ENCODE data around the gene GMEB2.

Gene GMEB2

DNA sequence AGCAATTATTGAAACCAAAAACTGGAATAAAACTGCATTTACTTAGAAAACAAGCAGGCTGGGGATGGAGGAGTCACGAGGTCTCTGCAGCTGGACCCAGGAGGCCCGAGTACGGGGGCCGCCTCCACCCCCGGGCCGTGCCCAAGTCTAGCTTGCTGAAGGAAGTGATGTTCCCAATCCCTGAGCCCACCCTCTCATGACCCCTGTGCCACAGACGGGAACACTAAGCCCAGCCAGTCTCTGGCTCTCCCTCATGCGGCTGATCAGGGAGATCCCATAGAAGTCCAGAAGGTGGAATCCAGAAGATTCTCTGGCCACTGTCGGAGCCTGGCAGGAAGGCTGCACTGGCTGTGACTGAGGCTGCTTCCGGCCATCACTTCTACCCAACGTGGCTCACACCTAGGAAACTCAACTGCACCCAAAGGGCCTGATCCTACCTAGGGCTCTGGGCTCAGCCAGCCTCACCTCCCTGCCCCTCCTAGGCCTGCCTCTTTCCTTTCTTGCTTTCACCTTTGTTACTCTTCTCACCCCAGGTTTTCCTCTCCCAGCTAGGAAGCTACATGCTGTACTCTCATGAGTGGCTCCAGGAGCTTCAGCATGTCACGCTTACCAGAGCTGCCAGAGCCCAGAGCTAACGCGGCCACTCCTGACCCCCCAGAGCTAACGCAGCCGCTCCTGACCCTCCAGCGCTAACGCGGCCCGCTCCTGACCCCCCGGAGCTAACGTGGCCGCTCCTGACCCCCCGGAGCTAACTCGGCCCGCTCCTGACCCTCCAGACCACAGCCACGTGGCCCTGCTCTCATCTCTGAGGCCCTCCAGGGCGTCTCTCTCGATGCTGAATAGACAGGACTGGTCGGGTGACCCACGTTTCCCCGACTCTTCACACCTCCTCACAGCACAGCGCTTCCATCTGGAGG, 28.2 kb downstream of the GMEB2 start:
- TF ChIP-seq, protein P1, sequence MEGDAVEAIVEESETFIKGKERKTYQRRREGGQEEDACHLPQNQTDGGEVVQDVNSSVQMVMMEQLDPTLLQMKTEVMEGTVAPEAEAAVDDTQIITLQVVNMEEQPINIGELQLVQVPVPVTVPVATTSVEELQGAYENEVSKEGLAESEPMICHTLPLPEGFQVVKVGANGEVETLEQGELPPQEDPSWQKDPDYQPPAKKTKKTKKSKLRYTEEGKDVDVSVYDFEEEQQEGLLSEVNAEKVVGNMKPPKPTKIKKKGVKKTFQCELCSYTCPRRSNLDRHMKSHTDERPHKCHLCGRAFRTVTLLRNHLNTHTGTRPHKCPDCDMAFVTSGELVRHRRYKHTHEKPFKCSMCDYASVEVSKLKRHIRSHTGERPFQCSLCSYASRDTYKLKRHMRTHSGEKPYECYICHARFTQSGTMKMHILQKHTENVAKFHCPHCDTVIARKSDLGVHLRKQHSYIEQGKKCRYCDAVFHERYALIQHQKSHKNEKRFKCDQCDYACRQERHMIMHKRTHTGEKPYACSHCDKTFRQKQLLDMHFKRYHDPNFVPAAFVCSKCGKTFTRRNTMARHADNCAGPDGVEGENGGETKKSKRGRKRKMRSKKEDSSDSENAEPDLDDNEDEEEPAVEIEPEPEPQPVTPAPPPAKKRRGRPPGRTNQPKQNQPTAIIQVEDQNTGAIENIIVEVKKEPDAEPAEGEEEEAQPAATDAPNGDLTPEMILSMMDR (conservative IDR thresholded peaks at IDR 0.05): no peak

DNA sequence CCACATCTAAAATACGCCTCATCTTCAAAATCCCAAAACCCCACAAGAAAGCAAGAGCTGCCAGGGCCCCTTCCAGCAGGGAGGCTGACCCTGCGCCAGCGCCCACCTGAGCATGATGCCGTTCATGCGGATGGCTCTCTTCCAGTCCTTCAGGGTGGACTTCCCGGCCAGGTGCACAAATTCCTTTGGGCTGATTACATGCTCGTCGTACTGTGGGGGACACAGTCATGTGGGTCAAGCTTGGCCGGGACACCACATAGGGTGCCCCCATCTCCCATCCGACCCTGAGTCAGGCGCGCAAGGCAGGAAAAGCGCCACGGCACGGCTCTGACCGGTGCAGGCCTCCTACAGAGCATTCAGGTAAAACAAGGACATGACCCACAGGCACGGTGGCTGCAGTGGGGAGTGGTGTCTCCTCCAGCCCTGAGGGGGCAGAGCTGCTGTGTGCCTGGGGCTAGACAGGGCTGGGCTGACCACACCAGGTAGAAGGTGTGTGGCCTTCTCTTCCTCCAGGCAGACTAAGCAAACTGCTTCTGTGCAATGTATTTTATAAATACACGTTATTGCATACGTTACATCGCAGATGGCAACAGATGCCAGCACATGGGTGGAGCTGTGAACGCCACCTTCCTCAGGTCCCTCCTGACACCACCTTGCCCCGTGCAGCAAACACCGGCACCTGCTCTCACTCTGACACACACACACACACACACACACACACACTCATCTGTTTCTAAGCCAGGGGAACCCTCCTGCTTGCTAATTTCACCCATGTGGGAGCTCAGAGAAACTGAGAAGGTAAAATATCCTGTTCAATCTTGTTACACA, 29.0 kb downstream of the GMEB2 start:
- no peak overlapping the region; the same call in 1 of the 2 replicates for H3K27ac ChIP-seq
- TF ChIP-seq, protein P1 (conservative IDR thresholded peaks at IDR 0.05): no peak

More for the DNA sequence above, 28.2 kb downstream of the GMEB2 start:
- H3K27ac ChIP-seq: no peak overlapping the region; the same call in 1 of the 2 replicates

DNA sequence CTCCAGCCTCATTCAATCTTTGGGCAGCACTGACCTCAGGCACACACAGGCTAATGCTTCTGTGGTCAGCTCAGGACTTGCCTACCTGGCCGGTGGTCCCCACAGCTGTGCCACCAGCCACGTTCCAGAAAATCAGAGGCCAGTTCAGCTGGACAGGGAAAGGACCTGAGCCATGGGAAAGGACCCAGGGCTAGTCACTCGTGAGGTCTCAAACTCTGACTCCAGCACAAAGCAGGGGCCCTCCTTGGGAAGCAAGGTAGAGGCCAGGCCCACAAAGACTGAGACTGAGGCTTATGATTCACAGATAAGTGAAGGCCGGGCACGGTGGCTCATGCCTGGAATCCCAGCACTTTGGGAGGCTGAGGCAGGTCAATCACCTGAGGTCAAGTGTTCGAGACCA, 30.5 kb downstream of the GMEB2 start:
- H3K27ac ChIP-seq: no peak overlapping the region
- TF ChIP-seq, protein P1 (conservative IDR thresholded peaks at IDR 0.05): no peak

DNA sequence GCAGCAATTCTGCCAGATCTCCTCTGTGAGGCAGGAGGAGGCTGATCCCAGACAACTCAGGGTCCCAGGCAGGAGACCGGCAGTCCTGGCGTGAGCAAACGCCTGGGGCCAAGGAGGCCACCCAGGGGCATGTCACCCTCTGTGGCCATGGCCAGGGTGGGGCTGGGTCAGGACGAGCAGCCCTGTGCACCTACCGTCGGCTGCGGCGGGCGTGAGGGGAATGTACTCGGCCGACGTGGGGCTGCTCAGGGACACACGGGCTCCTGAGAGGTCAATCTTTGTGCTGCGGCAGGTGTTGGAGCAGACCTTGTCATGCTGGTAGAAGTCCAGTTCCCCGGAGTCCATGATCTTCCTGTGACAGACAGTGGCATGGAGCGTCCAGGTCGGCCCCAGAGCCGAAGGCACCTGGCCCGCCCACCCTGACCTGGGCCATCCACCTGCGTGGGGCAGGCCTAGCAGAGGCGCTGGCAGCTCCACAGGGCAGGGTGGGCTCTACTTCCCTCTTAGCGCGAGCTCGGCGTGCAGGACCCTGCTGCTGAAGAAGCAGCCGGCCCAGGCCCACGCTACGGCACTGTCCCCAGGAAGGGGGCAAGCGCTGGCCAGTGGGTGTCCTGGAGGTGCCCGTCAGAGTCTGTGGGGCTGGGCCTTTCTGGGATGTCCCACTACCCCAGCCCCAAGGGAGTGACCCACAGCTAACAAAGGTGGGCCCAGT, 31.3 kb downstream of the GMEB2 start:
- TF ChIP-seq, protein P1 (conservative IDR thresholded peaks at IDR 0.05): no peak
- H3K27ac ChIP-seq: no peak overlapping the region

DNA sequence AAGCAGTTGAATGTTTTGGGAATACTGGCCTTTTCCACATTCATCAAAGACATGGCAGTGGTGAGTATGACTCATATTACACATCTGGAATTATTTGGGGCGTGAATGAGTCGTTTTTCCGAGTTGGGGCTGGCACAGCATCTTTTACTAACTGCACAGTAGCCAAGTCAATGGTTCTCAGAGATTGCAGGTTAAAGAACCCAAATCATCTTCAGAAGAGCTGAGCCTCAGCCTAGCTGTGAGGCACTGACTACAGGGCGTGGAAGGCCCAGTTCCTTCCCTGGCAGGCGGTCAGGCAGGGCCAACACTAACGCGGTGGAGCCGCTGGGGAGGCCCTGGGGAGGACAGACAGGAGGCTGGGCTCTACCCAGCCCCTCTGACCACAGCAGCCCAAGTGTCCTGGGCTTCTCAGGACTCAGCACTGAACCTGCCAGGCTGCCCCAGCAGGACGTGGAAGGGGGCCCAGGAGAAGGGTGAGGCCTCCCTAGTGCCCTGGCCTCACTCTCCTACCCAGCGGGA, 32.8 kb downstream of the GMEB2 start:
- TF ChIP-seq, protein P1 (conservative IDR thresholded peaks at IDR 0.05): no peak
- H3K27ac ChIP-seq: no peak overlapping the region

DNA sequence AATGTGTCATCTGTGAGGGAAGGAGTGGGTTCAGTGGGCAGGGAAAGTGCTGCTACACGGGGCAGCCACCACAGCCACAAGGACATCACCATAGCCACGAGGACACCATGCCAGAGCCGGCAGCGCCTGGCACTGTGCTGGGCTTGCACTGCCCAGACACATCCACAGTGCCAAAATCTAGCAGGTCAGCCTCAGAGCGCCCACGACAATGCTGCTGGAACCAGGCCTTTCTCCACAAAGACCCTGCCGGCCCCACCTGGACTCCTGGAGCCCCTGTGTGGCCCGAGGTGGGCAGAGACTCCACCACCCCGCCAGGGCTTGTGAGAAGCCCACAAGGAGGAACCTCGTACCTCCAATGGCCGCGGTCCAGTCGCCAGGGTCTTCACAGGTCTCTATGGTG, 34.2 kb downstream of the GMEB2 start:
- TF ChIP-seq, protein P1 (conservative IDR thresholded peaks at IDR 0.05): no peak
- peak overlapping the region; percentile 95 for H3K27ac ChIP-seq
